Brain pericyte (primary cell): ENCODE results near the gene EOMES.

Experiments
- DNase-seq: peaks from one replicate; pipeline ENCODE4 v3.0.0-alpha.2; 2012; ENCODE audit warnings: low read depth, low spot score

EOMES gene

GRCh38 chr3:27720899-27721716 lies 1.0 kb downstream of the EOMES start:
- no peak for DNase-seq

GRCh38 chr3:27719314-27720003 lies 2.7 kb downstream of the EOMES start:
- no peak for DNase-seq

GRCh38 chr3:27718459-27718858 lies 3.7 kb downstream of the EOMES start:
- DNase-seq, result no peak

- DNase-seq, result no peak
Measured at GRCh38 chr3:27717200-27717852, 4.8 kb downstream of the EOMES start.

GRCh38 chr3:27716309-27716708 lies 5.8 kb downstream of the EOMES start:
- no peak for DNase-seq

GRCh38 chr3:27715863-27716262 lies 6.3 kb downstream of the EOMES start:
- DNase-seq, result no peak

- no peak for DNase-seq
Measured at GRCh38 chr3:27715454-27715806, 6.7 kb downstream of the EOMES start.

- no peak for DNase-seq
Measured at GRCh38 chr3:27714692-27715453, 7.2 kb downstream of the EOMES start.

- no peak for DNase-seq
Measured at GRCh38 chr3:27714146-27714526, 8.0 kb downstream of the EOMES start.

- DNase-seq, result no peak
Measured at GRCh38 chr3:27713435-27714145, 8.5 kb downstream of the EOMES start.

GRCh38 chr3:27713078-27713423 lies 9.1 kb downstream of the EOMES start:
- DNase-seq, result no peak

GRCh38 chr3:27712136-27713077 lies 9.7 kb downstream of the EOMES start:
- no peak for DNase-seq

GRCh38 chr3:27708250-27708649 lies 13.9 kb downstream of the EOMES start:
- DNase-seq, result no peak

- no peak for DNase-seq
Measured at GRCh38 chr3:27699067-27699466, 23.1 kb downstream of the EOMES start.

- DNase-seq, result no peak
Measured at GRCh38 chr3:27696906-27697305, 25.2 kb downstream of the EOMES start.

GRCh38 chr3:27695636-27696035 lies 26.5 kb downstream of the EOMES start:
- no peak for DNase-seq

GRCh38 chr3:27688053-27688452 lies 34.1 kb downstream of the EOMES start:
- DNase-seq, result no peak

GRCh38 chr3:27686642-27687041 lies 35.5 kb downstream of the EOMES start:
- DNase-seq, result no peak

- DNase-seq, result no peak
Measured at GRCh38 chr3:27685474-27685873, 36.6 kb downstream of the EOMES start.

- no peak for DNase-seq
Measured at GRCh38 chr3:27684302-27684701, 37.8 kb downstream of the EOMES start.
